SH-SY5Y (cell line): Measurements from ENCODE around the gene ZNRF3.

ENCODE experiments used
- GATA2 ChIP-seq: IDR thresholded peaks from 2 replicates; pipeline ENCODE4 v1.6.1; 2011; ENCODE audit warnings: mild to moderate bottlenecking, low read depth, low read length
- GATA3 ChIP-seq: IDR thresholded peaks from 2 replicates; pipeline ENCODE4 v1.6.1; 2011; ENCODE audit warnings: low read depth, mild to moderate bottlenecking, low read length, moderate library complexity

Gene ZNRF3

DNA sequence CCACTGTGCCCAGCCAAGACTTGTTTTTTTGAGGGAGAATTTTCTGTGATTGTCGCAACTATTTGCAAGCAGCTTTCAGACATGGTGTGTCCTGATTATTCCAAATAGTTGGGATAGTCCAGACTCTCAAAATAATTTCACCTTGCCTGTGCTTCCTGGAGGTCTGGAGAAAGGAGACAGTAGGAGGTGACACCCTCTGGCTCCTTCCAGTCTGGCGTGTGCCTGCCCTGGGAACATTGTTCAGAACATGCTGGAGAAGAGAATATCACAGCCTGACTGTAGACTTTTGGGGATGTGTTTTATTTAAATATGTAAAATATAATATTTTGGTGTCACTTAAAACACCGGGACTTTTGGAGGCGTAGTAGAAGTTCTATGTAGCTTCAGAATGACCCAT is 14.9 kb downstream of the ZNRF3 start:
- TF ChIP-seq GATA2 (no peak), GATA3 (no peak)

GRCh38 chr22:28899199-28899853 is 16.0 kb downstream of the ZNRF3 start:
- TF ChIP-seq GATA2 (no peak), GATA3 (no peak)

DNA sequence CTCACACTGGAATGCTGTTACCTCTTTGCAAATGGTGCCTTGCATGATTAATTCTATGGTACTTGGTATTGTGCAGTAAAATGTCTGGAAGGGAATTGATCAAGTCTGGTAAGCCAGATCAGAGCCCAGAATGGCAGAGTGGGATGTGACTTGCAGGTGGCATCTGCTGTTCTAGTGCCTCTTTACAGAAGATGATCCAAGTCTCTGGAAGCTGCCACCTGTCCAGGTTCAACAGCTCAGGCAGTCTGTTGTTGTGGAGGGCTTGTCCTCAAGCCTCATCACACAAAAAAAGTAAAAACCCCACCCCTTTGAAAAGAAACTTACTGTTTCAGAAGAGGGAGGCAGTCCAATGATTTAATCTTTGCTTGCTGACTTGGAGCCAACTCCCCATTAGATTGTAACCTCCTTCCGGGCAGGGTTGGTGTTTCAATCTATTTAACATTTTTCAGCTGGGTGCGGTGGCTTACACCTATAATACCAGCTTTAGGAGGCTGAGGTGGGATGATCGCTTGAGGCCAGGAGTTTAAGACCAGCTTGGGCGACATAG is 17.1 kb downstream of the ZNRF3 start:
- TF ChIP-seq GATA2 (no peak), GATA3 (no peak)

GRCh38 chr22:28902490-28902889 is 19.1 kb downstream of the ZNRF3 start:
- TF ChIP-seq GATA2 (no peak), GATA3 (no peak)

DNA sequence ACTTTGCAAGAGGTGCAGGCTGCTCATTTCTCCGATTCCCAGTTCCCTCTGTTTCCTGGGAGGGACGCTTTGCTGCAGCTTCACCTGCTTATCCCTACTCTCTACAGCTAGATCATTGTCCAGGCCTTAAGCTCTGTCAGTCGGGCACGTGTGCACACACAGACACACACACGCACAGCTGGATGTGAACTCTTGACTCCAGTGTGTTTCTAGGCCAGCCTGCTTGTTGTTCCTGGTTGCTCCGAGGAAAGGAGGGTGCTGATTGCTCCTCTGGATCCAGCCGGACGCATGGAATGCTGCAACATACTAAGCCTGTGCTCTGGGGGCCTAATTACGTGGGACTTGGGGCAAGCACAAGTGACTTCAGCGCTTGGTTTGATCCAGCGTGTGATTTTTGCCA is 19.7 kb downstream of the ZNRF3 start:
- TF ChIP-seq GATA3, result no peak
- no peak for TF ChIP-seq GATA2

DNA sequence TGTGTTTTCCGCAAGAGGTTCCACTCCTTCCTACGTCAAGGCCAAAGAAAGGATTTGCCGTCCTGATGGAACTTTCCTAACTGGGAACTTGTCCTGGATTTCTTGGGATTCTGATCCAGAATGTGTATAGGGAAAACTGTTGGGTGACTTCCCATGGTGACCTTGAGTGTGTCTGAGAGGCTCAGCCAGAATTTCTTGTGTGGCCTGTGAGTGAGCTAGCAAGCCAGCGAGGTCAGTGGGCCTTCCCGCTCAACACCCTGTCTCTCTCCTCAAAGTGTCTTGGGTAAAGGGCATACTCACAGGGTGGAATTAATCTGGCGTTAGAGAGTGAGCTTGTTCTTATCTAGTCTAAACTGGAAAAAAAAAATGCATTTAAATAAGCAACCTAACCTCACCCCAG is 20.4 kb downstream of the ZNRF3 start:
- no peak for TF ChIP-seq GATA2
- no peak for TF ChIP-seq GATA3

DNA sequence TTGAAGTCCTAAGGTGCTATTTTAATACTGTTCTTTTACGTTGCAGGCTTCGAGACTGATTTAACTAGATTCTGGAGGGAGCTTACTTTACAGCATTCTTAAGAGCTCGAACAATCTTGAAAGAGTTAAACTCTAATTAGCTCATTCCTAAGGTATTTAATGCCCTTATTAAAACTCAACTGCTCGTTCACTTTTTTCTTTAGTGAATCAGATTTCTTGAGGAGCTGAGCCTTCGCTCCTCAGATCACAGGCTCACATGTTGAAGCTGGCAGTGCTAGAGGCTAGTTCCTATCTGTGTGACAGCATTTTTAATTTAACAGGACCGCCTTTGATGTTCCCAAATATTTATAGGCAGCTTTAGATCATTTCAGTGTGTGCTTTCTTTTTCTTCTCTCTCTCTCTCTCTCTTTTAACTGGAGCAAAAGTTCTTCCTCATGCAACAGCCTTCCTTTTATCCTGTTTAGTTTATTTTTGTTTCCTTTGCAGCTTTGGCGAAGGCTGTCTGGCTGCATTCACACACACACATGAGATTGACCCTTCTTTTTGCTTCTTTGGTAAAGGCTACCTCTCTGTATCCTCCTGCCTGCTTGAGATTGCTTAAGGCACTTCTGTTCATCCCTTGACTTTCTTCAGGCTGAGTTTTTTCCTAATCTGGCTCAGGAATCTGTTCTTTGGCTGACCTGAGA is 21.0 kb downstream of the ZNRF3 start:
- no peak for TF ChIP-seq GATA2
- TF ChIP-seq GATA3, result no peak

GRCh38 chr22:28905256-28905832 is 22.0 kb downstream of the ZNRF3 start:
- TF ChIP-seq GATA3 (no peak), GATA2 (no peak)

DNA sequence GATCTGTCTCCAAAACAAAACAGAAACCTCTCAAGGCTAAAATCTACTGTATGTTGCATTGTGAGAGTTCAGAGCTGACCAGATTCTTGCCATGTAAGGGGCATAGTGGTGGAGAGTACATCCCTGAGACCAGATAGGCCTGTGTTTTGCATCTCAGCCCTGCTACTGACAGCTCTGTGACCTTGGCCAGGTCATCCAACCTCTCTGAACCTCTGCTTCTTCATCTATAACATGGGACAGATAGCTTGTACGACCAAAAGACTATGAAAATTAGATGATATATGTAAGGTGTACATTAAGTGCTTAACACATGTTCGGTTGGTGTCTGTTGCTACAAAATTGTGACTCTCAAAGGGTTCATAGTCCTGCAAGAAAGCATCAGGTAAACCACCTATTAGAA is 22.9 kb downstream of the ZNRF3 start:
- TF ChIP-seq GATA3 (no peak), GATA2 (no peak)

DNA sequence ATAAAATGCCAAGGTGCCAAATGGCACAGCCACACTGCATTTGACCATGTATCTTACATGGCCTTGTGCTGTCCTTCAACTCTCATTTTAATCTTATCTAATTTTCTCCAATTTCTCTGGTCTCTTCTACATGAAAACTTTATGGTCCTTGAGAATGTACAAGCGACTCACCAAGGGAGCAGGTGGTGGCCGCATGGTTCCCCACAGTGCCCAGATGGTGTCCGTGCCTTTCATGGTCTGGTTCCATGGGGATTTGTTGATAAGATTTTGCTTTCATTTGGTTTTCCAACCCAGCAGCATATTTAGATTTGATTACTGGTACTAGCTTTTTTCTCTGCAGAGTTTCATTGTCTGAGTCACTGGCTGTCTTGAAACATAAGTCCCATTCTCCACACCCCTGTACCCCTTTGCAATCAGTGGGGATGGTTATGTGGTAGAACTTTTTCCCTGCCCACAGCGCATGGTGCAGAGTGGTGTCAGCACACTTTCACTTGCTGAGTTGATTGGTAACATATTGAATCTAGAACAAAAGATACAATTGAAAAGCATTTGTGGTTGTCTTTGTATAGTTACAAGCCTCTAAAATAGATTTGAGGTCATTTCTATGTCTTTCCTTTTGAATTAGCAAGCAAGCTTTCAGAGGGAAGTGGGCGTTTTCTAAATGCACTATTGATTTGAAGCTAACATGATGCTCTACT is 24.1 kb downstream of the ZNRF3 start:
- TF ChIP-seq GATA3 (no peak), GATA2 (no peak)

DNA sequence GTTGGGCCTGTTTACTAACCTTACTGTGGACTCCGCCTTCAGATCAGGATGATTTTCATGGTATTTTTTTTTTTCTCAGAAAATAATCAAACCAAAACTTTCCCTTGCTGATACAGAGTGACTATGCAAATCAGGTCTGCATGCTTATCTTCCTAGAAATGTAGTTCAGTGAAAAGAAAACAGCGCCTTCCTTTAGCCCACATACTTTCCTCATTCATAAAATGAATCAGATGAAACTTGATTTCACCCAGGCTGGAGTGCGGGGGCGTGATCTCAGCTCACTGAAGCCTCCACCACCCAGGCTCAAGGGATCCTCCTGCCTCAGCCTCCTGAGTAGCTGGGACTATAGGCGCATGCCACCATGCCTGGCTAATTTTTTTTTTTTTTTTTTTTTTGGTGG is 26.0 kb downstream of the ZNRF3 start:
- no peak for TF ChIP-seq GATA2
- no peak for TF ChIP-seq GATA3

- TF ChIP-seq GATA2, result no peak
- no peak for TF ChIP-seq GATA3
These were observed 27.4 kb downstream of the ZNRF3 start for GRCh38 chr22:28910569-28911303.

- no peak for TF ChIP-seq GATA2
- TF ChIP-seq GATA3, result no peak
These were observed 27.9 kb downstream of the ZNRF3 start for GRCh38 chr22:28911304-28911690.
